ENCODE results near the gene TMEM207.

DNA sequence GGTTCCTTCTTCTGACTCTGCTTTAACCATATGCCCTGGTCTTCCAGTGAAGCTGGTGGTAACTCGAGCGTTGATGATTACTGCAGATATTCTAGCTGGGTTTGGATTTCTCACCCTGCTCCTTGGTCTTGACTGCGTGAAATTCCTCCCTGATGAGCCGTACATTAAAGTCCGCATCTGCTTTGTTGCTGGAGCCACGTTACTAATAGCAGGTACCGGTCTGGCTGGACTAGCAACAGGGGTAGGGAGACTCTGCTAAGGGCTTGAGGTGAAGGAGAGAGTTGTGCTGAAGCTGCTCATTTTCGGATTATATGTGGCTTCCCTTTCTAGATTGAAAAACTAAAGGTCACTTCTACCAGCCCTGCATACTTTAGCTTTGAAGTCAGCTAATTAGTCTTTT lies 45.0 kb downstream of the TMEM207 start:
- no peak for TF ChIP-seq EZH2 (IDR thresholded peaks at IDR 0.05)
- TF ChIP-seq FOXP2 (optimal IDR thresholded peaks at IDR 0.05; ENCODE audit: control extremely low read depth, extremely low read length, insufficient read depth) = no peak

All from SK-N-MC (cell line).